ENCODE measurements around the gene SUSD4.

The SUSD4 gene

DNA sequence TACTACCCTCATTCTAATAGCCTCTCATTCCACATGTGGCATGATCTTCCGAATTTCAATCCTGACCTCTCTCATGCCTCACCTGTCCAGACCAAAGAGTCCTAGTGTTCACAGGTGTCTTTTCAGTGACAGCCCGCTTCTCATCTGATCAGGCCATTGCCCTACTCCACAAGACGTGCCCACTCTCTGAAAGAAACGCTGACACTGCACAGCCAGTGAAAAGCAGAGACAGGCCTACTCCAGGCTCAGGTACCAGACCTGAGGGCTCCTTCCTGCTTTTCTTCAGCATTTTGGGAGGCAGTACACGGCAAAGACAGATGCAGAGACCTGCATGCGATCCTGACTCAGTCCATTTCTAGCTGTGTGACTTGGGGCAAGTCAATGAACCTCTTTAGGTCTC lies 43.0 kb downstream of the SUSD4 start:
- TF ChIP-seq EP300 (IDR thresholded peaks at IDR 0.05; ENCODE audit: borderline replicate concordance) (no peak), MAX (IDR thresholded peaks at IDR 0.05) (no peak), ZBTB7A (IDR thresholded peaks at IDR 0.05; ENCODE audit: low read depth) (no peak), TEAD4 (IDR thresholded peaks at IDR 0.05) (no peak), FOXM1 (IDR thresholded peaks at IDR 0.05; ENCODE audit: borderline replicate concordance, low read depth) (no peak), RAD21 (IDR thresholded peaks at IDR 0.05; ENCODE audit: low read depth) (no peak), EGR1 (IDR thresholded peaks at IDR 0.05) (no peak)

- peak; percentile 54; the same call in 1 of the 2 replicates for TF ChIP-seq EP300 (IDR thresholded peaks at IDR 0.05; ENCODE audit: borderline replicate concordance)
- TF ChIP-seq TCF12 (IDR thresholded peaks at IDR 0.05; ENCODE audit: low read depth), result 0 out of 2 replicates have a peak, but pooled peaks have one; percentile 28
- no peak for TF ChIP-seq REST (IDR thresholded peaks at IDR 0.05; ENCODE audit: low read depth)
- no peak for TF ChIP-seq FOXM1 (IDR thresholded peaks at IDR 0.05; ENCODE audit: borderline replicate concordance, low read depth)
- peak; percentile 82 for TF ChIP-seq NFIC (IDR thresholded peaks at IDR 0.05)
- no peak for TF ChIP-seq CEBPB (IDR thresholded peaks at IDR 0.05)
- 0 out of 2 replicates have a peak, but pooled peaks have one; percentile 27 for TF ChIP-seq TEAD4 (IDR thresholded peaks at IDR 0.05)
- no peak for TF ChIP-seq YY1 (IDR thresholded peaks at IDR 0.05; ENCODE audit: low read depth)
- no peak for TF ChIP-seq USF1 (IDR thresholded peaks at IDR 0.05)
- no peak for TF ChIP-seq RAD21 (IDR thresholded peaks at IDR 0.05; ENCODE audit: low read depth)
- 0 out of 2 replicates have a peak, but pooled peaks have one; percentile 23 for TF ChIP-seq EGR1 (IDR thresholded peaks at IDR 0.05)
- no peak for TF ChIP-seq ZBTB7A (IDR thresholded peaks at IDR 0.05; ENCODE audit: low read depth)
- 0 out of 2 replicates have a peak, but pooled peaks have one; percentile 20 for TF ChIP-seq MAX (IDR thresholded peaks at IDR 0.05)
Measured at GRCh38 chr1:223319905-223320580, 43.9 kb downstream of the SUSD4 start.

DNA sequence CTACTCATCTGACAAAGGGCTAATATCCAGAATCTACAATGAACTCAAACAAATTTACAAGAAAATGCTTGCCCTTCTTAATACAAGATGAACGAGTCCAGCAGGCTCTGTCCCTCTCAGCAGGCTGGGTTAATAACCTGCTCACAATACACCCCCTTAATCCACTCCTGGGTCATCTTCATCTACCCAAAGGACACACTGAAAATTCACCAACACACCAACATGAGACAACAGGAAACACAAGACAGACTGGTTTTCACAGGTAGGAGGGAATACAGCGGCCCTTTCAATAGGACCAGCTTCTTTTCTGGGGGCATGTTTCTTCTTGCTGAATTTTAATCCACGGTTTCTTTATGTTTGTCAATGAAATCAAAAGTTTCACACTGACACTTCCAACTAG lies 44.6 kb downstream of the SUSD4 start:
- TF ChIP-seq CREB1 (IDR thresholded peaks at IDR 0.05; ENCODE audit: low read depth), result no peak
- no peak for TF ChIP-seq TCF12 (IDR thresholded peaks at IDR 0.05; ENCODE audit: low read depth)
- TF ChIP-seq TAF1 (IDR thresholded peaks at IDR 0.05; ENCODE audit: low read depth), result no peak
- TF ChIP-seq TEAD4 (IDR thresholded peaks at IDR 0.05), result no peak
- no peak for TF ChIP-seq RAD21 (IDR thresholded peaks at IDR 0.05; ENCODE audit: low read depth)
- no peak for TF ChIP-seq REST (IDR thresholded peaks at IDR 0.05; ENCODE audit: low read depth)
- TF ChIP-seq EP300 (IDR thresholded peaks at IDR 0.05; ENCODE audit: borderline replicate concordance), result no peak
- no peak for TF ChIP-seq FOXM1 (IDR thresholded peaks at IDR 0.05; ENCODE audit: borderline replicate concordance, low read depth)
- TF ChIP-seq YY1 (IDR thresholded peaks at IDR 0.05; ENCODE audit: low read depth), result no peak
- TF ChIP-seq USF1 (IDR thresholded peaks at IDR 0.05), result no peak
- no peak for TF ChIP-seq CEBPB (IDR thresholded peaks at IDR 0.05)
- no peak for TF ChIP-seq ZBTB7A (IDR thresholded peaks at IDR 0.05; ENCODE audit: low read depth)
- TF ChIP-seq MAX (IDR thresholded peaks at IDR 0.05), result no peak

DNA sequence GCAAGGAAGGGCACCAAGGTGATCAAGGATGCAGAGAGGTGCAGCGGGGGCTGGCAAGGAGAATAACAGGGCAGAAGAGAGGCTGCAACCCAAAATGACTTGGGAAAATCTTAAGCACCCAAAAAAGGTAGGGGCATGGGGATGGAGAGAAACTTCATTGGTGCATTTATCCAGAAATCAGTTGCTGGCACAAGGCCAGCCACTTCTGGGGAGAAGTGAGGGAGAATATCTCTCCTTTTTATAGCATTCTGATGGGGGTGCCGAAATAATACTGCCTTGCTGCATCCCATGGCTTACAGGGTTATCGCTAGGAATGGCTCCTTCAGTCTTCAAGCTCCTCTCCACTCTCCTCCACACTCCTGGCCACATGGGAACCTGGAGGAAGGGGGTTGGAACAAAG lies 47.9 kb downstream of the SUSD4 start:
- no peak for TF ChIP-seq MAX (IDR thresholded peaks at IDR 0.05)
- no peak for TF ChIP-seq FOXM1 (IDR thresholded peaks at IDR 0.05; ENCODE audit: borderline replicate concordance, low read depth)
- TF ChIP-seq EGR1 (IDR thresholded peaks at IDR 0.05), result no peak
- TF ChIP-seq ZBTB7A (IDR thresholded peaks at IDR 0.05; ENCODE audit: low read depth), result no peak
- no peak for TF ChIP-seq REST (IDR thresholded peaks at IDR 0.05; ENCODE audit: low read depth)
- TF ChIP-seq TAF1 (IDR thresholded peaks at IDR 0.05; ENCODE audit: low read depth), result no peak
- no peak for TF ChIP-seq CEBPB (IDR thresholded peaks at IDR 0.05)
- TF ChIP-seq YY1 (IDR thresholded peaks at IDR 0.05; ENCODE audit: low read depth), result no peak

Data from Ishikawa (cell line).